ENCODE measurements around the gene TSPAN1.
A peak's percentile ranks its signal among the peaks of the same experiment; 100 is the strongest.

The TSPAN1 gene, protein sequence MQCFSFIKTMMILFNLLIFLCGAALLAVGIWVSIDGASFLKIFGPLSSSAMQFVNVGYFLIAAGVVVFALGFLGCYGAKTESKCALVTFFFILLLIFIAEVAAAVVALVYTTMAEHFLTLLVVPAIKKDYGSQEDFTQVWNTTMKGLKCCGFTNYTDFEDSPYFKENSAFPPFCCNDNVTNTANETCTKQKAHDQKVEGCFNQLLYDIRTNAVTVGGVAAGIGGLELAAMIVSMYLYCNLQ

DNA sequence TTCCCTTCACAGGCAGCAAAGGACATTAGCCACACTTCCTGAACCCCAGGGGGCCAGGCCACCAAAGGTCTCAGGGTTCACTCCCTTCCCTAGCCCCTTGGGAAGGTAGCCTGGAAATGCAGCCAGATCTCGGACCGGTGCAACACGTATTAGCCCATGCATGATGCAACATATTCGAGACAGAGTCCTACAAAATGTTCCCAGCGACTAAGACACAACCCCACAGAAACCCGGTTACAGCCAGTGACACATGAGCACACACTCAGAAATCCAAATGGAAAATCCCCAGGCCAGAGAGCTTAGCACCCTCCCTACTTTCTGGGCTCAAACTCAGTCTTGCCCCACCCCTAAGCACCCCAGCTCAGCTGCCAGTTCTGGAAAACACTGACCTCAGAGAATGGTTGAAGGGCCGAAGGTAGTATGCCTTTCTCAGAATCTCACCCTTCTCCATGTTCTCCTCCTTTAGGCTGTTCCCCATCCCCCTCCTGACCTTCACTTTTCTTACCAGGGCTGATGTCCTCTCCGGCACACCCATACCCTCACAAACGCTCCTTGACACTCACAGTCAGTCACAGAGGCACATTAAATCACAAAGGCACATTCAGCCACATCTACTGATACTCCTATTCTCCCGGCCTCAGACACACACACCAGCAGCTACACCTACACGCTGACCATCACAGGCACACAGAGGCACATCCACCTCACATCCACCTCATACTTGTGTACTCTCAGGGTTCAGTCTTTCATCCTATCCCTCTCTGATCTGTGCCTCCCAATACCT lies at the start of gene TSPAN1:
Gene TSPAN1, plus strand, starts transcription at position 640 of the 784 bp plus-strand sequence. CDS start 6,021 bp downstream, outside the sequence.
- no peak for TF ChIP-seq GATA1 (IDR thresholded peaks at IDR 0.05; ENCODE audit: low read depth, low read length)
- TF ChIP-seq POLR2A (IDR thresholded peaks at IDR 0.05; ENCODE audit: low read length): no peak
- no peak for DNase-seq

- no peak for DNase-seq
- no peak for TF ChIP-seq POLR2A (IDR thresholded peaks at IDR 0.05; ENCODE audit: low read length)
- no peak for TF ChIP-seq GATA1 (IDR thresholded peaks at IDR 0.05; ENCODE audit: low read depth, low read length)
These were observed 46.5 kb upstream of the TSPAN1 start for GRCh38 chr1:46128344-46128743.

- no peak for DNase-seq
- TF ChIP-seq GATA1 (IDR thresholded peaks at IDR 0.05; ENCODE audit: low read depth, low read length): no peak
These were observed 44.8 kb upstream of the TSPAN1 start for GRCh38 chr1:46130121-46130520.

DNA sequence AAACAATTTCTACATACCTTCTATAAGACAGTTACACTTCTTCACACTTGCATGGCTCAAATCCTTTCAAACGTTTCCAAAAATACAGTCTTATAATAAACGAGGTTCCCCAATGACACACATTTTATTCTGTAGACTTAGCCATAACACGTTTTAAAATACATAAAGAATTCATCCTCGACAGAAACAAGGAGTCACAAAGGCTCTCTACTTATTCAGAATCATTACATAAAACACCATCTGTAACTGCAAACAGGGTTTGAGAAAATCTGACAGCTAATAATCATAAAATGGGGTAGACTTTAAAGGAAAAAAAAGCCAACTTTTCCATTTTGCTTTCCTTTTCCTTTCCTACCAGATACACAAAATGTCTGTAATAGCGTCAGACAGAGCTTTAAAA lies 44.3 kb upstream of the TSPAN1 start:
- TF ChIP-seq POLR2A (IDR thresholded peaks at IDR 0.05; ENCODE audit: low read length) (no peak), GATA1 (IDR thresholded peaks at IDR 0.05; ENCODE audit: low read depth, low read length) (no peak)
- peak in 1 of 2 experiments; percentile 10 for DNase-seq

DNA sequence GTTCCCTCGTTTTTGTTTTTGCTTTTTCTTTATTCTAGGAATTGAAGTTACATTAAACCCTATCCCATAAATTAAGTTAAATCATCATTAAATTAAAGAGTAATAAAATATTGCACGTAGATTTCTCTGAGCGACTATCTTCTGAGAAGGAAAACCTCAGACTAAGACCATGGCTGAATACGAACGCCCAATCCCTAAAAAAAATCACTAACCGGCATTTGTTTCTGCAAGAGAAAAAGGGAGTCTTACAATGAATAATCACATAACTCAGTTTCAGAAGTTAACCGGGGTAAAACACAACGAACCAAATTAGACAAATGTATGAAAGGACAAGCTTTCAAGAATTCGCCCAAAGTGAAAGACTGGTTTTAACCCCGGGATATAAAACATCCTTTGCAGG lies 43.8 kb upstream of the TSPAN1 start:
- DNase-seq: peak in 1 of 2 experiments; percentile 21
- TF ChIP-seq POLR2A (IDR thresholded peaks at IDR 0.05; ENCODE audit: low read length) (no peak), GATA1 (IDR thresholded peaks at IDR 0.05; ENCODE audit: low read depth, low read length) (no peak)

GRCh38 chr1:46131712-46132528 lies 43.0 kb upstream of the TSPAN1 start:
- TF ChIP-seq POLR2A (IDR thresholded peaks at IDR 0.05; ENCODE audit: low read length) (no peak), GATA1 (IDR thresholded peaks at IDR 0.05; ENCODE audit: low read depth, low read length) (no peak)
- peak; percentile 46 to 48 for DNase-seq

- DNase-seq: peak; percentile 98 to 99
These were observed 42.2 kb upstream of the TSPAN1 start, which contains the start of gene PIK3R3 for GRCh38 chr1:46132529-46133180. PIK3R3 (minus strand) TSS chr1:46132629; CDS start chr1:46131952, 677 bp downstream.

GRCh38 chr1:46133181-46133658 lies 41.7 kb upstream of the TSPAN1 start:
- DNase-seq: peak; percentile 88 to 89
- TF ChIP-seq POLR2A (IDR thresholded peaks at IDR 0.05; ENCODE audit: low read length): peak; percentile 40
- no peak for TF ChIP-seq GATA1 (IDR thresholded peaks at IDR 0.05; ENCODE audit: low read depth, low read length)

More at GRCh38 chr1:46132529-46133180, 42.2 kb upstream of the TSPAN1 start, which contains the start of gene PIK3R3:
- peak; percentile 62 for TF ChIP-seq POLR2A (IDR thresholded peaks at IDR 0.05; ENCODE audit: low read length)
- no peak for TF ChIP-seq GATA1 (IDR thresholded peaks at IDR 0.05; ENCODE audit: low read depth, low read length)

DNA sequence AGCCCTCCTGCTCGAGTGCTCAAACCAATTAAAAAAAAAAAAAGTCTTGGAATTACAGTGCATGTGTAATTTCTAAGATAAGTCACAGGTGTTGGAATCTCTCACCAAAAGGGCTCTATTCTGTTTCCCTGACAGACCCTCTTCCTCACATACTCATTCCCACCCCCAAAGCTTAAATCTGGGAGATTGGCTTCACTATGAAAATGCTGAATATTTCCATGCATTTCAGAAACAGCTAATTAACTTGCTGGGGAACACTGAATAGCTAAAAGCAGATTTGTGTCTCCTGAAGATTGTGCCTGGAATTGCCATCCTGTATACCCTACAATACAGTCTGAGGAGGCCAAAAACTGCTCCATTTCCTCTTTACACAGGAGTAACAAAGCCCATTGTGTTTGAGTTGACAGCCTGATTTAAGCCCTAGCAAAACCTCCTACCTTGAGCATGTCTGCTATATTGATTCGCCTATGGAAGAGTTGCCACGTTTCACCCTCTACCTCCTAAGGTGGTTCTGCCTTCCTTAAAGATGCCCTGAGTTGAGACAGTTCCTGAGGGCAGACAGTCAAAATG lies 41.0 kb upstream of the TSPAN1 start:
- TF ChIP-seq POLR2A (IDR thresholded peaks at IDR 0.05; ENCODE audit: low read length) (no peak), GATA1 (IDR thresholded peaks at IDR 0.05; ENCODE audit: low read depth, low read length) (no peak)
- DNase-seq: no peak

DNA sequence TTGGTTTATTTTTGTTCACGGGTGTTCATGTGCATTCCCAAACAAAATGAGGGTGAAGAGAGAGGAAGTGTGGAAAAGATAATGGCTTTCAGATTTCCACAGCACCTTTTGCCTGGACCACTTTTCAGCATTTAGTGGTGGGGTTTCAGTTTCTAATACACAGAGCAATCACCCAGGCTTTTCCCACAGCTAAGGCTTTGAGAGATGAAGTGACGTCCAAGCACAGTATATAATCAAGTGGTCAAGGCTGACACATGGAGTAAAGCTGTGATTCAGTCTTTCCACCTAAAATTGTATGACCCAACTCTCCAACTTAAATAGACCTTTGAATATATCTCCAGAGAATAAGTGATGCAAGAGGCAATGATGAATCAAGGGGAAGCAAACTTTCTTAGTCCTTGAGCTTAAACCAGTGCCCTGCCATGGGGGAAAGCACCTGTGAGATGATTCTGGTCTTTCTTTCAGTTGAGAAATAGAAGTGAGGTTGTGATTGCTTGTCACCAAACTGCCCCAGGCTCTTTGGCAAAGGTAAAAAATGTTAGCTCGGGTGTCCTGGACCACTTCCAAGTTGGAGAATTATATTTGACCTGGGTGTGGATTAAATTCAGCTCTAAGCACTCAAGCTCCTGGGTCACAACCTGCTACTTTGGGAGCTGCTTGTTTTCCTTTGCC lies 40.1 kb upstream of the TSPAN1 start:
- TF ChIP-seq POLR2A (IDR thresholded peaks at IDR 0.05; ENCODE audit: low read length) (no peak), GATA1 (IDR thresholded peaks at IDR 0.05; ENCODE audit: low read depth, low read length) (no peak)
- DNase-seq: no peak

DNA sequence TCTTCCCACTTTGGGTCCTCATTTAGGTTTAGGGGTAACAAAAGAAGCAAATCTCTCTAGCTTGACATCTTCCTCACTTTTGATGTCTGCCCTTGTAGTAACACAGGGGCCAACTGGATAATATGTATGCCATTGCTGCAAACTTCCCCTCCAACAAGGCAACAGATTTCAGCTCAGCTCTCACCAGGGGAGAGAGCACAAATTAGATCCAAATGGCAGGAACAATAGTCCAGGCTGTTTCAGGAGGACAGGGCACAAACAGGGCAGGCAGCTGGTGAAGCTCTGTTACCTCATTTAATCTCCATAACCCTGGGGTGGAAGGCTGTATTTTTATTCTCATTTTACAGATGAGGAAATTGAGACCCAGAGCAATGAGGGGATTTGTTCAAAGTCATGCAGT lies 38.2 kb upstream of the TSPAN1 start:
- DNase-seq: no peak
- TF ChIP-seq GATA1 (IDR thresholded peaks at IDR 0.05; ENCODE audit: low read depth, low read length): no peak
- no peak for TF ChIP-seq POLR2A (IDR thresholded peaks at IDR 0.05; ENCODE audit: low read length)

DNA sequence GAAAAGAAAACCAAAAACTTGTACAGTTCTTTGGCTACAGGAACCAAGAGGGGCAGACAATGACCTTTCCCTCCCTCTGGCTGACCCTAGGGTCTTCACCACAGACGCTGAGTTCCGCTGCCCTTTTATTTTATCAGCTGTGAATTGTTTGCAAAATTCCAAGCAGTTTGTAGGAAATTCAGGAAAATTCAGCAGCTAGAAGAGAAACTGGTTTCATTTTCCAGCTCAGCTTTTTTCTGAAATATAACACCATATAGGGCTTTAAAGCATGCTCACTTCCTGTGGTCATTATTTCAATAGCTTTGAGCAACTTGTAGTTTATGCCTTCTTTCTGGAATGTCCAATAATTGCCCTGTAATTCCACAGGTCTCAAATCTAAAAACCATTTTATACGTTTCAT lies 37.0 kb upstream of the TSPAN1 start:
- no peak for TF ChIP-seq GATA1 (IDR thresholded peaks at IDR 0.05; ENCODE audit: low read depth, low read length)
- no peak for TF ChIP-seq POLR2A (IDR thresholded peaks at IDR 0.05; ENCODE audit: low read length)
- no peak for DNase-seq

Measured in erythroblast (primary cell).